WTC11 (cell line): Measurements from ENCODE around the gene POU2F3. TPM values are rescaled to one million over a fixed set of nuclear protein-coding genes. Genes with fewer than 3 reads are reported as not detected.
"Not testable (repeated sequence)": the region's sequence is repeated elsewhere in the genome, so short reads cannot be mapped to it uniquely, and the experiment has no call there.

Source experiments
- ATAC-seq: fragments of 200-7000 bp; cut with Tn5 transposase; 2 replicates; pipeline ENCODE4 v1.10.0; 2021; ENCODE audit warnings: mild to moderate bottlenecking, moderate library complexity
- CTCF ChIA-PET: fragments of 300-600 bp; sonication (Branson Sonifier 250); formaldehyde crosslinking; loops from one replicate; lab custom pipeline; 2021; ENCODE audit warnings: antibody characterized with exemption; lab: Charles Lee
- POLR2A ChIA-PET: fragments of 350-600 bp; sonication (Branson Sonifier 250); formaldehyde crosslinking; loops from one replicate; lab custom pipeline; 2021; ENCODE audit warnings: antibody characterized with exemption; lab: Charles Lee
- DNase-seq: peaks from one replicate; pipeline ENCODE4 v3.0.0; 2021; ENCODE audit warnings: low spot score
- H3K27ac Mint-ChIP-seq: 2 replicates; pipeline ENCODE4 v1.8.0; 2021; ENCODE audit warnings: mixed read lengths
- H3K27me3 Mint-ChIP-seq: 2 replicates; pipeline ENCODE4 v1.8.0; 2021; ENCODE audit warnings: low read depth, mild to moderate bottlenecking, moderate library complexity, mixed read lengths
- H3K36me3 Mint-ChIP-seq: 2 replicates; pipeline ENCODE4 v1.8.0; 2021; ENCODE audit warnings: mixed read lengths
- H3K4me1 Mint-ChIP-seq: 2 replicates; pipeline ENCODE4 v1.8.0; 2022; ENCODE audit warnings: mixed read lengths
- H3K4me3 Mint-ChIP-seq: 2 replicates; pipeline ENCODE4 v1.8.0; 2021; ENCODE audit warnings: mild to moderate bottlenecking, moderate library complexity, mixed read lengths
- H3K9me3 Mint-ChIP-seq: 2 replicates; pipeline ENCODE4 v1.8.0; 2021; ENCODE audit warnings: mixed read lengths
- ARID4B ChIP-seq: sonication (generic); formaldehyde crosslinking; IDR thresholded peaks from 2 replicates; pipeline ENCODE4 v1.8.0; 2023; ENCODE audit warnings: missing genetic modification reagents, mild to moderate bottlenecking, borderline replicate concordance
- ATF1 ChIP-seq: sonication (generic); formaldehyde crosslinking; IDR thresholded peaks from 2 replicates; pipeline ENCODE4 v1.8.1; 2023; ENCODE audit warnings: mild to moderate bottlenecking, moderate library complexity, missing genetic modification reagents
- CBFB ChIP-seq: sonication (generic); formaldehyde crosslinking; IDR thresholded peaks from 2 replicates; pipeline ENCODE4 v1.8.1; 2022; ENCODE audit warnings: mild to moderate bottlenecking, low read depth, missing genetic modification reagents
- ETV6 ChIP-seq: sonication (generic); formaldehyde crosslinking; IDR thresholded peaks from 2 replicates; pipeline ENCODE4 v1.8.1; 2022; ENCODE audit warnings: mild to moderate bottlenecking, missing genetic modification reagents
- GTF2I ChIP-seq: fragments of 250-450 bp; sonication (Bioruptor Pico); conservative IDR thresholded peaks from 2 replicates; pipeline ENCODE4 v1.4.0; 2021; ENCODE audit warnings: mild to moderate bottlenecking
- HMGA2 ChIP-seq: fragments of 250-450 bp; sonication (Bioruptor Pico); IDR thresholded peaks from 2 replicates; pipeline ENCODE4 v1.4.0; 2021; ENCODE audit warnings: mild to moderate bottlenecking, moderate library complexity
- HMGXB4 ChIP-seq: sonication (generic); formaldehyde crosslinking; IDR thresholded peaks from 2 replicates; pipeline ENCODE4 v1.8.1; 2023; ENCODE audit warnings: mild to moderate bottlenecking, moderate library complexity, missing genetic modification reagents
- JAZF1 ChIP-seq: fragments of 250-450 bp; sonication (Bioruptor Pico); IDR thresholded peaks from 2 replicates; pipeline ENCODE4 v1.9.0; 2021; ENCODE audit warnings: moderate library complexity, mild to moderate bottlenecking, inconsistent platforms
- JUN ChIP-seq: sonication (generic); formaldehyde crosslinking; IDR thresholded peaks from 2 replicates; pipeline ENCODE4 v1.8.0; 2023; ENCODE audit warnings: mild to moderate bottlenecking, missing genetic modification reagents
- NFATC4 ChIP-seq: fragments of 250-450 bp; sonication (Bioruptor Pico); IDR thresholded peaks from 2 replicates; pipeline ENCODE4 v1.9.0; 2021; ENCODE audit warnings: mild to moderate bottlenecking
- NFE2L1 ChIP-seq: sonication (generic); formaldehyde crosslinking; IDR thresholded peaks from 2 replicates; pipeline ENCODE4 v1.8.1; 2023; ENCODE audit warnings: missing genetic modification reagents
- NR1H2 ChIP-seq: sonication (generic); formaldehyde crosslinking; IDR thresholded peaks from 2 replicates; pipeline ENCODE4 v1.9.0; 2021; ENCODE audit warnings: mild to moderate bottlenecking, moderate library complexity, missing genetic modification reagents
- PREB ChIP-seq: sonication (generic); formaldehyde crosslinking; IDR thresholded peaks from 2 replicates; pipeline ENCODE4 v1.8.1; 2022; ENCODE audit warnings: mild to moderate bottlenecking, missing genetic modification reagents, moderate library complexity, borderline replicate concordance
- SMAD3 ChIP-seq: sonication (generic); formaldehyde crosslinking; IDR thresholded peaks from 2 replicates; pipeline ENCODE4 v1.8.0; 2022; ENCODE audit warnings: missing genetic modification reagents, mild to moderate bottlenecking, borderline replicate concordance
- SOX15 ChIP-seq: fragments of 250-450 bp; sonication (Bioruptor Pico); IDR thresholded peaks from 2 replicates; pipeline ENCODE4 v1.9.0; 2021; ENCODE audit warnings: mild to moderate bottlenecking
- SP1 ChIP-seq: sonication (generic); formaldehyde crosslinking; conservative IDR thresholded peaks from 2 replicates; pipeline ENCODE4 v1.8.1; 2022; ENCODE audit warnings: missing genetic modification reagents
- TEAD1 ChIP-seq: sonication (generic); formaldehyde crosslinking; IDR thresholded peaks from 2 replicates; pipeline ENCODE4 v1.8.0; 2022; ENCODE audit warnings: mild to moderate bottlenecking, missing genetic modification reagents
- TEAD4 ChIP-seq: sonication (generic); formaldehyde crosslinking; IDR thresholded peaks from 2 replicates; pipeline ENCODE4 v1.8.0; 2022; ENCODE audit warnings: mild to moderate bottlenecking, missing genetic modification reagents
- USF2 ChIP-seq: sonication (generic); formaldehyde crosslinking; IDR thresholded peaks from 2 replicates; pipeline ENCODE4 v1.8.1; 2023; ENCODE audit warnings: mild to moderate bottlenecking, missing genetic modification reagents, moderate library complexity
- ZNF232 ChIP-seq: sonication (generic); formaldehyde crosslinking; IDR thresholded peaks from 2 replicates; pipeline ENCODE4 v1.8.0; 2022; ENCODE audit warnings: mild to moderate bottlenecking, missing genetic modification reagents
- ZNF532 ChIP-seq: fragments of 250-450 bp; sonication (Bioruptor Pico); IDR thresholded peaks from 2 replicates; pipeline ENCODE4 v1.9.0; 2021; ENCODE audit warnings: mild to moderate bottlenecking, borderline replicate concordance
- total RNA-seq: library from RNA; stranded (reverse); gene quantifications from 3 replicates; pipeline ENCODE4 v1.2.3, GENCODE V29; 2021

Gene POU2F3
- total RNA-seq, 1 experiment from 2014 or later: 0.61 TPM

GRCh38 chr11:120273956-120274355 is 34.0 kb downstream of the POU2F3 start:
- H3K27me3 Mint-ChIP-seq: peaks cover 21% of the 10 kb centered on the region
- CTCF ChIA-PET: interaction anchor here (1.1 to 2.0 kb wide), 2 partner anchors 29 to 45 kb away, joined by 3 to 5 read pairs; no protein-coding TSS in a partner anchor
- ATAC-seq, H3K9me3 Mint-ChIP-seq, POLR2A ChIA-PET, H3K4me1 Mint-ChIP-seq, H3K27ac Mint-ChIP-seq, H3K4me3 Mint-ChIP-seq, DNase-seq, H3K36me3 Mint-ChIP-seq: not testable (repeated sequence)

GRCh38 chr11:120279502-120279901 is 39.6 kb downstream of the POU2F3 start:
- Mint-ChIP-seq H3K27ac (no peak overlapping the region), H3K4me1 (peaks cover 14% of the 10 kb centered on the region), H3K36me3 (no peaks in the 10 kb centered on the region), H3K4me3 (no peak overlapping the region), H3K27me3 (peaks cover 7% of the 10 kb centered on the region), H3K9me3 (no peaks in the 10 kb centered on the region)
- TF ChIP-seq SOX15 (CRISPR knock-in tag): no peak
- TF ChIP-seq PREB (CRISPR knock-in tag): no peak
- TF ChIP-seq SP1: no peak
- no peak for TF ChIP-seq TEAD1 (CRISPR knock-in tag)
- no peak for TF ChIP-seq JUN (CRISPR knock-in tag)
- TF ChIP-seq NR1H2: no peak
- no peak for TF ChIP-seq CBFB (CRISPR knock-in tag)
- TF ChIP-seq GTF2I (CRISPR knock-in tag): no peak
- TF ChIP-seq SMAD3 (CRISPR knock-in tag): no peak
- no peak for ATAC-seq
- POLR2A ChIA-PET: no interaction called here
- DNase-seq: no peak
- CTCF ChIA-PET: interaction anchor here (0.7 to 1.8 kb wide), 2 partner anchors 23 to 27 kb away, joined by 3 to 5 read pairs; no protein-coding TSS in a partner anchor

GRCh38 chr11:120280600-120281051 is 40.7 kb downstream of the POU2F3 start:
- ATAC-seq (no peak), DNase-seq (no peak)
- no peaks in the 10 kb centered on the region for H3K27me3 Mint-ChIP-seq
- H3K4me1 Mint-ChIP-seq: peaks cover 12% of the 10 kb centered on the region
- CTCF ChIA-PET: interaction anchor here (0.6 to 1.8 kb wide), 2 partner anchors 26 kb away, joined by 3 to 5 read pairs; no protein-coding TSS in a partner anchor
- H3K36me3 Mint-ChIP-seq: no peaks in the 10 kb centered on the region
- H3K9me3 Mint-ChIP-seq: no peaks in the 10 kb centered on the region
- H3K27ac Mint-ChIP-seq: no peak overlapping the region
- TF ChIP-seq HMGXB4 (no peak), GTF2I (CRISPR knock-in tag) (no peak), ARID4B (CRISPR knock-in tag) (no peak), ZNF232 (CRISPR knock-in tag) (no peak), ATF1 (no peak), HMGA2 (CRISPR knock-in tag) (no peak), ZNF532 (no peak), USF2 (CRISPR knock-in tag) (no peak), JAZF1 (CRISPR knock-in tag) (no peak), TEAD4 (CRISPR knock-in tag) (no peak), SMAD3 (CRISPR knock-in tag) (no peak), TEAD1 (CRISPR knock-in tag) (no peak), NFE2L1 (CRISPR knock-in tag) (no peak), ETV6 (CRISPR knock-in tag) (no peak), NFATC4 (CRISPR knock-in tag) (no peak)
- TF ChIP-seq, all 79 proteins: peak for 0
- POLR2A ChIA-PET: no interaction called here
- no peak overlapping the region for H3K4me3 Mint-ChIP-seq
